H54 (cell line): Measurements from ENCODE around the gene THADA.
"Not testable (repeated sequence)": the region's sequence is repeated elsewhere in the genome, so short reads cannot be mapped to it uniquely, and the experiment has no call there.

ENCODE experiments used
- DNase-seq: peaks from one replicate; pipeline ENCODE4 v3.0.0; 2011; ENCODE audit warnings: low spot score, mixed read lengths; ENCODE audit not compliant: insufficient read length
- FAIRE-seq: peaks from 3 replicates; lab custom pipeline; 2011; peaks lifted over from hg19 to GRCh38; lab: Jason Lieb, UNC
- POLR2A ChIP-seq: IDR thresholded peaks from 2 replicates; pipeline ENCODE4 v1.6.1; 2011; ENCODE audit warnings: low read depth, mild to moderate bottlenecking, low read length

The THADA gene

DNA sequence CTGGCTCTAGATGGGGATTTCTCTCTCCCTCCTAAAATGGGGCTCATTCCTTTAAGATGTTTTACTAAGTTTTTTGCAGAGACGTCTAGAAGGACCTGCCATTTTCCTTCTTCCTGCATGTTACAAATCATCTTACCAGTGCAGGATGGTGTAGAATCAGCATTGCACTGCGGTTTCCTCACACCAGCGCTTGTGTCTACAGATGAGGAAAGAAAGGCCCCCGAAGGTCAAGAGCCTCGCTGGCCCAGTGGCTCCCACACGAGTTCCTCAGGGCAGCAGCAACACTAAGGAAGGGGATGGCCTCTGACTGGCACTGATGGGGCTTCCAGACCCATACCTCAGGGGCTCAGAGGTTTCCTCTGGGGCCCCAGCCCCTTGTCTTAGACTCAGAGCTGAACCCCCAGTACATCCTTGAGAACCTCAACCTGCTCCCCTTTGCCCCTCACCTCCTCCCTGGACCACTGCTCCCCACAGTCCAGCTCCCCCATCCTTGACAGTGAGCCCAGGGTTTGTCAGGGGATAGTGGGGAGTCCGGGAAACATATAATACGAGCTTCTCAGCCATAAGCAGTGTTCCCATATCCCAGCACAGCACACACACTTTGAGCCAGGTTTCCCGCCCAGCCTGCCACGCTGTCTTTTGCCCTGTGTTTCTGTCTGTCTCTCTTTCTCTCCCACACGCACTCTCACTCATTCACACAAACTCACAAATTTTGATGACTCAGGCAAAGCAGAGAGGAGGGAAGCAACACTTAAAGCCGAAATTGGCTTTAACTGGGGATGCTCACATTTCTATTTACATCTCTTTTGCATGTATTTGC is 398.9 kb downstream of the THADA start:
- FAIRE-seq: no peak

DNA sequence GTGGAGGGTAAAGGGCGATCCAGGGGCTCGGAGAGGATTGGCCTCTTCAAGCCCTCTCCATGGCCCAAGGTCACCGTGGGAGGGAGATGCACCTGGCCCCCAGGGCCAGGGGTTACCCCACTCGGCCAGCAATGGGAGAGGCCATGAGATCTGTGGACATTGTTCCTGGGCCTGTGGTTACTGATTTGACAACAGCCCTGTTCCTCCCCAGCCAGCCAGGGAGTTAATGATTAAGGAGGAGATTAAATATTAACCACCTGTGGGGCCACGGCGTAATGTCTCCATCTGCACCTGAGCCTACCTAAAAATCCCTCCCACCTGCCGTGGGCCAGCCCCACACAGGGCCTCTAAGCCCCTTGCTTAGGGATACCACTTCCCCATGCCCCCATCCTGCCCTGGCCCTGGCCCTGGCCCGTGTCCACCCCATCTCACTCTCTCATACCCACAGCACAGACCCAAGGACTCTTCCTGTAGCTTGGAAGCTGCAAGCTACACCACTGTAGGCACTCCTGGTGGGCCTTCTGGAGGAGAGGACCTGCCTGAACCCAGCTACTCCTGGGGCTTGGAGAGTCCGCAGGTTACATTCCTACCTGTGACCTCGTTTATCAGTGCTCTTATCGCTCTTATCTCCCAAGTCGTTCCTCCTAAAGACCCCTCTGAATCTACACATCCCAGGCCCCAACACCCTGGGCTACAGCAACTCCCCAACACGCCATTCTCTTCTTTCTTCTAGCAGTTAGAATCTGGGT is 401.5 kb downstream of the THADA start:
- no peak for TF ChIP-seq POLR2A
- FAIRE-seq (no peak), DNase-seq (no peak)

More for the DNA sequence above, 398.9 kb downstream of the THADA start:
- DNase-seq: no peak
- TF ChIP-seq POLR2A: no peak

DNA sequence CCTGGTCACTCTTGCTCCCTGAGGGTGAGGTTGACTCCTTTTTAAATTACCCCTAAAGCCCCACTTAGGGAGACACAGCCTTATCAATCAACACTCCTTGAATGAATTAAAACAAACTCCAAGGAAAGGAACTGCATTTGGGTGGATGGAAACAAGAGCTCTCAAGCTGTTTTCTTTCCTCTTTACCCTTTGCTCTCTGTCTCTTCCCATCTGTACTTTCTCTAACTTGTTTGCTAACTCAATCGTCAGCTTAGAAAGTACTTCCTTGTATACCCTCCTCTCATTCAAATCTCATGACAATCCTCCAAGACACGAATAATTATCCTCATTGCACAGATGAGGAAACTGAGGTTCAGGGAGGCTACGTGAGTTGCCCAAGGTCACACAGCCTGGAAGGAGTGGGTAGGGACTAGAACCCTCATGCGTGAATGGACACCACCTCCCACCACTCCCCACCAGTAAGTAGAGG is 402.2 kb downstream of the THADA start:
- no peak for TF ChIP-seq POLR2A
- FAIRE-seq (no peak), DNase-seq (no peak)

DNA sequence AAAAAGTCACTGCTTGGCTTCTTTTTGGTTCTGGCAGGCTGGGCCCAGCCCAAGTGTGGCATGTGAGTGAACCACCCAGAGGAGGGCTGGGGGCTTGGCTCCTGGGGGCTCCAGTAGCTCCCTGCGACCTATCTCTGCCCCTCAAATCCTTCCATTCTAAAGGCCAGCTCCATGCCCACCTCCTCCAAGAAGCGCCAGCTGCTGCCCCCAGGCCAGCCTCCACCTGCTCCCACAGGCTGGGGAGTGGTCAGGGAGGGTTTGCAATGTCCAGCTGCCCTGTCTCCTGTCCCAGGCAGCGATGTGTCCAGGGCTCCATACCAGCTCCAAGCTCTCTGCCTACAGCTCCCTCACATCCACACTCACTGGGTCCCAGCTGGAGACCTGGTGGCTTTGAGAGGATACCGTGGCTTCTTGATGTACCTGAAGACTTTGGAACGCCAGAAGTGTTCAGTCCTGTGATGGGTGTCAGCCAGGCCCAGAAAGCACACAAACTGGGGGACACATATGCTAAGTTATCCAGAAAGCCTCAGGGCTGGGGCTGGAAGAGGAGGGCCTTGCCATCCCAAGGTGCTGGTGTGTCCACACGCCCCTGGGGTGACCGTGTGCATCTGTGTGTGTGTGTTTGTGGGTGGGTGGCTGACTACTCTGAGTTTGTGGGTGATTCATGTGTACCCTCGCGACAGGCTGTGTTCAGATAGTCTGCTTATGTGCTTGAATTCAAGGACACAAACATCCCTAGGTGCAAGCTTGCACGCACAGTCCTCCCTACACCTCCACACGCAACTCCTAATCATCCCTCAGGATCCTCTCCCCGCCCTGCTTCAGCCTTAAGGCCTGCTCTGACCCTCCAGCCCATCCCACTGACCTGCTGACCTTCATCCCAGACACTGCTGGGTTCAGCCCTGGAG is 402.8 kb downstream of the THADA start:
- DNase-seq: no peak
- FAIRE-seq: no peak
- no peak for TF ChIP-seq POLR2A

DNA sequence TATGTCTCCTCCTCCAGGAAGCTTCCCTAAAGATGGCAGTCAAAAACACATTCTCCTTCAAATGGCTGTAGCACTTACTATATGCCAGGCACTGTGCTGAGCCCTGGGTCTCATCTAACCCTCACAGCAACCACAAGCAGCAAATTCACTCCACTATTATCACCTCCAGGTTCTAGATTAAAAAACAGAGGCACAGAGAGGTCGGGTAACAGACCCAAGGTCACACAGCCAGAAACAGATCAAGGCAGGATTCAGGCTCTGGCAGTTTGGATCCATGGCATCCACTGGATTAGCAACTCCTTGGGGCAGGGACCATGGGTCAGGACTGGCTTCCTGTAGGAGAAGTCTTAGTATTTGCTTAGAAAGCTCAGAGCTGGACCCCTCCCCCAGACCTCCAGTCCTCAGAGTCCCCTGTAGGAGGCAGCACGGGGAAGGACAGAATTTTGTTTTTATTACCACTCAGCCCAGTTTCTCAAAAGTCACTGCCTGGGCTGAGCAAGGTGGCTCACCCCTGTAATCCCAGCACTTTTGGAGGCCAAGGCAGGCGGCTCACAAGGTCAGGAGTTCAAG is 403.8 kb downstream of the THADA start:
- DNase-seq (no peak), FAIRE-seq (no peak)
- no peak for TF ChIP-seq POLR2A

DNA sequence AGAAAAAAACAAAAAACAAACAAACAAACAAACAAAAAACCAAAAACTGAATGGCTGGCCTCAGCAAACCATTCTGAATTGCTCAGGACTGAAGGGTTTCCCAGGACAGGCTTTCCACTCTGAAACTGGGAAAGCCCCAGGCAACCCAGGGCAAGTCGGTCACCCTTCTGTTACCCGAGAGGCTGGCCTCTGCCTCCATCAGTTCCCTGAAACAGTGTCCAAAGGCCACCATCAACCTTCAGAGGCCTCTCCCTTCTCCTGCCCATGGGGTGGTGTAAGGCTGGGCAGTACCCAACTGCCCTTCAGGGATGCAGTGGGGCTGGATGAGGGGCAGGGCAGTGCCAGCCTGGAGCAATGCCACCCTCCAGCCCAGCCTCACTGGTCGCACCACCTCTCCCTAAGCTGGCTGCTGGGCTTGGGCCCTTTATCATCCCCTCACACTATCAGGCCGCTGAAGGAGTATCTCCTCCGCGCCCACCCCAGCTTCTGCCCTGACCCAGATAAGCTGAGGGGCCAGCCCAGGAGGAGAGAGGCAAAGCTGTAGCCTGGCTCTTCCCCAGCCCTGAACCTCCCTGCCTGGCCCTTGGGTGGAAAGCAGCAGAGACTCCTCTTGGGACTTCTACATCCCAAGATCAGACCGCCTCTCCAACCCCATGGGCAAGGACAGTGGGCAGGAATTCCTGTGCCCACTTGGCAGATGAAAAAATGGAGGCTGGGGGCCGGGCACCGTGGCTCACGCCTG is 405.4 kb downstream of the THADA start:
- FAIRE-seq: no peak
- TF ChIP-seq POLR2A: no peak
- no peak for DNase-seq

GRCh38 chr2:43189861-43190260 is 406.0 kb downstream of the THADA start:
- not testable (repeated sequence) for FAIRE-seq, DNase-seq

DNA sequence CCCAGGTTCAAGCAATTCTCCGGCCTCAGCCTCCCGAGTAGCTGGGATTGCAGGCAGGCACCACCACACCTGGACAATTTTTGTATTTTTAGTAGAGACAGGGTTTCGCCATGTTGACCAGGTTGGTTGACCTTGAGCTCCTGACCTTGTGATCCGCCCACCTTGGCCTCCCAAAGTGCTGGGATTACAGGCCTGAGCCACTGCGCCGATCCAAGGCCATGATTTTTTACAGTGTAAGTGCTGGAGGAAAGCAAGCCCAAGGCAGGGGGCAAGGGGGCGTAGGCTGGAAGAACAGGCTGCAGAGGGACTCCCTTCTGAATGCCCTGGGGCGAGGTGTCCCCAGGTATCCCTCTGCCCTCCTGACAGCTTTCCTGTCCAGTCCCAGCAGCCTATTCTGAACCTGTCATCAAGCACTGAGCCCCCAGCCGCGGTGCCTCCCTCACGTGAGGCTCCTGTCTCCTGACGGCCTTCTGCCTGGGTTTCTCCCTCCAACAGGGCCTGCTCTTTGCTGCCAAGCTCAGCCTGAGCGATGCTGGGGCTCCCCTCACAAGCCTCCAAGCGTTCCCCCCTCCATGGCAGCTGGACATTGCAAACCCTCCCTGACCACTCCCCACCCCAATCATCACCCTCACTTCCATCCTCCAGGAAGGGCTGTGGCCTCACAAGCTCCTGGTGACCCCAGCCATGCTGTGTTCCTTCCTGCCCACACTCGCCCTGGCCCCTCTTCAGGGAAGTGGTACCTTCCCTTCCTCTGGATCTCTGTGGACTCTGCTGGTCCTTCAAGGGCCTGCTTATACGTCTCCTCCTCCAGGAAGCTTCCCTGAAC is 407.1 kb downstream of the THADA start:
- FAIRE-seq (no peak), DNase-seq (no peak)
- TF ChIP-seq POLR2A: no peak

- no peak for FAIRE-seq
- no peak for TF ChIP-seq POLR2A
- DNase-seq: no peak
Observed at GRCh38 chr2:43186679-43187374, 409.0 kb downstream of the THADA start.

DNA sequence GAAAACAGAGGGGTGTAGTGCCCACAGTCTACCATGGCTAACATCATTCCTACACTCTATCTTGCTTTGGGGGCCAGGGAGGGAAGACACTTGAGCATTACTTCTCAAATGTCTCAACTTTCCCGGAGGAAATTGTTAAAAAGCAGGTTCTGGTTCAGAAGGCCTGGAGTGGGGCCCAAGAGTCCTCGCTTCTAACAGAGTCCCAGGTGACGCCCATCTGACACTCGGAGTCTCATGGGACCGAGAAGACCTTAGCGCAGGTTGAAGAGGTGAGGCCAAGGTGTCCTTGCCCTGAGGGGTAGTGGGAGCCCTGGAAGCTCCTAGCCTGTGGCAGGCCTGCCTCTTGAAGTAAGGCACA is 409.5 kb downstream of the THADA start:
- no peak for DNase-seq
- no peak for FAIRE-seq
- TF ChIP-seq POLR2A: no peak

DNA sequence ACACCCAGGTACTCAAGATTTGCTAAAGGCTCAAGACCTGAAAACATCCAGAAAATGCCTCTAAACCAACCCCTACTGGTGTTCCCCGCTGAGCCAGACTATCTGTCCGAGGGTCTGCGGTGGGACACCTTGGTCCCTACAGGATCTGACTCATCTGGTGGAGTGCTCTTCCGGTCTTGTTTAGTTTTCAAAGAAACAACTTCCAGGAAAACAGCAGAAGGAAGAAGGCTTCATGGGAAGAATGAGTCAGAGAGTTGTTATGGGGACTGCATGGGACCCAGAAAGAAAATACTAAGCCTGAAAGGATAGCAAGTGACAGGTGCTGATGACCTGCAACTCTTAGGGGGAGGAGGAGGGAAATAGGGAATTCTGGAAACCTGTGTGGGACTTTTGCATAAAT is 410.7 kb downstream of the THADA start:
- FAIRE-seq (no peak), DNase-seq (no peak)
- no peak for TF ChIP-seq POLR2A

DNA sequence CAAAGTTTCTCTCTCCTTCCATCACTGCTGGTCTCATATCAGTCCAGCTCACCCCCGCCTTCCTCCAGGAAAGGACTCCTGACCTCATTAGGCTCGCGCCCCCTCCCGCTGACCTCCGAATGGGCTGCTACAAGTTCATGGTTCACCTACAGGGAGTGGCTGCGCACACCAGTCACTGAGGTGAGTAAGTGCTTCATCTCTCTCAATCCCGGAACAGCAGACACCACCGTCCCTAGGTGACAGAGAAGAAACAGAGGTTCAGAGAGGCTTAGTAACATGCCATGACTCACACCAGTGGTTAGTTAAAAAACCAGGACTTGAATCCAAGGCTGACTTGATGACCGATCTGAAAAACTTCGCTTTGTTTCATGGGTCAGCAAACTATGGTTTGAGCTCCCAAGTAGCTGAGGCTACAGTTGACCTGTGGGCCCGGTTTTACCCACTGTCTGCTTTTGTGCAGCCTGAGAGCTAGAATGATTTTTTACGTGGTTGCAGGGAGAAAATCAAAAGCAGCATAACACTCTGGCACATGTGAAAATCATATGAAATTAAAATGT is 411.4 kb downstream of the THADA start:
- peak; percentile 86 for FAIRE-seq
- TF ChIP-seq POLR2A: no peak
- DNase-seq: peak; percentile 69
